Fibroblast of skin of right quadriceps (primary cell): ENCODE data around the gene CXCL12.
A peak's percentile ranks its signal among the peaks of the same experiment; 100 is the strongest.

Experiments used
- DNase-seq: peaks from one replicate; pipeline ENCODE4 v3.0.0-alpha.2; 2013

The CXCL12 gene

GRCh38 chr10:44385026-44385695 is at the start of gene CXCL12:
CXCL12 (minus strand) TSS chr10:44385097; CDS start chr10:44385005, 92 bp downstream.
- peak; percentile 64 for DNase-seq

- no peak for DNase-seq
Measured at GRCh38 chr10:44427479-44427878, 42.6 kb upstream of the CXCL12 start.

- no peak for DNase-seq
Measured at GRCh38 chr10:44427037-44427436, 42.1 kb upstream of the CXCL12 start.

- no peak for DNase-seq
Measured at GRCh38 chr10:44426247-44427034, 41.5 kb upstream of the CXCL12 start.

- no peak for DNase-seq
Measured at GRCh38 chr10:44425466-44425865, 40.6 kb upstream of the CXCL12 start.

- no peak for DNase-seq
Measured at GRCh38 chr10:44424957-44425356, 40.1 kb upstream of the CXCL12 start.

GRCh38 chr10:44424298-44424697 is 39.4 kb upstream of the CXCL12 start:
- DNase-seq = no peak

GRCh38 chr10:44422570-44423101 is 37.7 kb upstream of the CXCL12 start:
- DNase-seq = no peak

- DNase-seq = no peak
Measured at GRCh38 chr10:44422153-44422552, 37.3 kb upstream of the CXCL12 start.

- DNase-seq = no peak
Measured at GRCh38 chr10:44419790-44420549, 35.1 kb upstream of the CXCL12 start.

- no peak for DNase-seq
Measured at GRCh38 chr10:44418637-44419036, 33.7 kb upstream of the CXCL12 start.

- DNase-seq = no peak
Measured at GRCh38 chr10:44417761-44418160, 32.9 kb upstream of the CXCL12 start.

- DNase-seq = no peak
Measured at GRCh38 chr10:44416936-44417335, 32.0 kb upstream of the CXCL12 start.

GRCh38 chr10:44416021-44416771 is 31.3 kb upstream of the CXCL12 start:
- DNase-seq = no peak

GRCh38 chr10:44415121-44415520 is 30.2 kb upstream of the CXCL12 start:
- DNase-seq = peak; percentile 39

- DNase-seq = no peak
Measured at GRCh38 chr10:44413416-44413815, 28.5 kb upstream of the CXCL12 start.

GRCh38 chr10:44411251-44411650 is 26.4 kb upstream of the CXCL12 start:
- no peak for DNase-seq

GRCh38 chr10:44404741-44405437 is 20.0 kb upstream of the CXCL12 start:
- DNase-seq = no peak

- no peak for DNase-seq
Measured at GRCh38 chr10:44402465-44403195, 17.7 kb upstream of the CXCL12 start.

GRCh38 chr10:44400541-44400940 is 15.6 kb upstream of the CXCL12 start:
- DNase-seq = no peak
